ENCODE results near the gene PLA2G5.

The PLA2G5 gene

GRCh38 chr1:20078171-20078651, 8.2 kb downstream of the PLA2G5 start:
- H3K27ac ChIP-seq (ENCODE audit: low read length), result no peak overlapping the region
- no peak overlapping the region for H3K4me3 ChIP-seq (ENCODE audit: low read length in 2 of 2)
- H3K27me3 ChIP-seq (ENCODE audit: control insufficient read depth in 1 of 2, insufficient read depth in 2 of 2, low read length in 2 of 2), result peaks cover 4 to 13% of the 10 kb centered on the region in 2 donors
- no peak overlapping the region for H3K9ac ChIP-seq (ENCODE audit: low read length in 2 of 2)
- no peaks in the 10 kb centered on the region for H3K9me3 ChIP-seq (ENCODE audit: control insufficient read depth in 2 of 2, low read length in 2 of 2)
- peaks cover 7% of the 10 kb centered on the region for H3K4me1 ChIP-seq (ENCODE audit: control insufficient read depth, insufficient read depth, low read length)
- H3K36me3 ChIP-seq (ENCODE audit: control insufficient read depth in 2 of 2, insufficient read depth in 2 of 2, low read length in 2 of 2), result no peaks in the 10 kb centered on the region

GRCh38 chr1:20078711-20079110, 8.7 kb downstream of the PLA2G5 start:
- H3K27me3 ChIP-seq (ENCODE audit: control insufficient read depth in 1 of 2, insufficient read depth in 2 of 2, low read length in 2 of 2), result peaks cover 4 to 13% of the 10 kb centered on the region in 2 donors
- H3K4me3 ChIP-seq (ENCODE audit: low read length in 2 of 2), result no peak overlapping the region
- H3K36me3 ChIP-seq (ENCODE audit: control insufficient read depth in 2 of 2, insufficient read depth in 2 of 2, low read length in 2 of 2), result no peaks in the 10 kb centered on the region
- H3K9ac ChIP-seq (ENCODE audit: low read length in 2 of 2), result no peak overlapping the region
- H3K9me3 ChIP-seq (ENCODE audit: control insufficient read depth in 2 of 2, low read length in 2 of 2), result no peaks in the 10 kb centered on the region
- H3K27ac ChIP-seq (ENCODE audit: low read length), result no peak overlapping the region
- H3K4me1 ChIP-seq (ENCODE audit: control insufficient read depth, insufficient read depth, low read length), result peaks cover 7% of the 10 kb centered on the region

- no peak overlapping the region for H3K9ac ChIP-seq (ENCODE audit: low read length in 2 of 2)
- no peak overlapping the region for H3K27ac ChIP-seq (ENCODE audit: low read length)
- H3K27me3 ChIP-seq (ENCODE audit: control insufficient read depth in 1 of 2, insufficient read depth in 2 of 2, low read length in 2 of 2), result peaks cover 4 to 13% of the 10 kb centered on the region in 2 donors
- H3K9me3 ChIP-seq (ENCODE audit: control insufficient read depth in 2 of 2, low read length in 2 of 2), result no peaks in the 10 kb centered on the region
- H3K4me3 ChIP-seq (ENCODE audit: low read length in 2 of 2), result no peak overlapping the region
- H3K36me3 ChIP-seq (ENCODE audit: control insufficient read depth in 2 of 2, insufficient read depth in 2 of 2, low read length in 2 of 2), result no peaks in the 10 kb centered on the region
- peaks cover 3% of the 10 kb centered on the region for H3K4me1 ChIP-seq (ENCODE audit: control insufficient read depth, insufficient read depth, low read length)
These were observed 9.8 kb downstream of the PLA2G5 start for GRCh38 chr1:20079661-20080305.

GRCh38 chr1:20080441-20081352, 10.7 kb downstream of the PLA2G5 start:
- H3K27me3 ChIP-seq (ENCODE audit: control insufficient read depth in 1 of 2, insufficient read depth in 2 of 2, low read length in 2 of 2), result peaks cover 4 to 13% of the 10 kb centered on the region in 2 donors
- H3K9me3 ChIP-seq (ENCODE audit: control insufficient read depth in 2 of 2, low read length in 2 of 2), result no peaks in the 10 kb centered on the region
- no peak overlapping the region for H3K27ac ChIP-seq (ENCODE audit: low read length)
- H3K4me3 ChIP-seq (ENCODE audit: low read length in 2 of 2), result no peak overlapping the region
- no peaks in the 10 kb centered on the region for H3K36me3 ChIP-seq (ENCODE audit: control insufficient read depth in 2 of 2, insufficient read depth in 2 of 2, low read length in 2 of 2)
- no peaks in the 10 kb centered on the region for H3K4me1 ChIP-seq (ENCODE audit: control insufficient read depth, insufficient read depth, low read length)
- no peak overlapping the region for H3K9ac ChIP-seq (ENCODE audit: low read length in 2 of 2)

GRCh38 chr1:20081353-20081810, 11.4 kb downstream of the PLA2G5 start:
- Histone ChIP-seq H3K27me3 (ENCODE audit: control insufficient read depth in 1 of 2, insufficient read depth in 2 of 2, low read length in 2 of 2) (peaks cover 4 to 13% of the 10 kb centered on the region in 2 donors), H3K27ac (ENCODE audit: low read length) (no peak overlapping the region), H3K36me3 (ENCODE audit: control insufficient read depth in 2 of 2, insufficient read depth in 2 of 2, low read length in 2 of 2) (no peaks in the 10 kb centered on the region), H3K9ac (ENCODE audit: low read length in 2 of 2) (no peak overlapping the region), H3K4me1 (ENCODE audit: control insufficient read depth, insufficient read depth, low read length) (no peaks in the 10 kb centered on the region), H3K4me3 (ENCODE audit: low read length in 2 of 2) (no peak overlapping the region), H3K9me3 (ENCODE audit: control insufficient read depth in 2 of 2, low read length in 2 of 2) (no peaks in the 10 kb centered on the region)

GRCh38 chr1:20082772-20083171, 12.8 kb downstream of the PLA2G5 start:
- Histone ChIP-seq H3K36me3 (ENCODE audit: control insufficient read depth in 2 of 2, insufficient read depth in 2 of 2, low read length in 2 of 2) (no peaks in the 10 kb centered on the region), H3K27ac (ENCODE audit: low read length) (no peak overlapping the region), H3K9me3 (ENCODE audit: control insufficient read depth in 2 of 2, low read length in 2 of 2) (no peaks in the 10 kb centered on the region), H3K27me3 (ENCODE audit: control insufficient read depth in 1 of 2, insufficient read depth in 2 of 2, low read length in 2 of 2) (peaks cover 2 to 4% of the 10 kb centered on the region in 2 donors), H3K4me3 (ENCODE audit: low read length in 2 of 2) (no peak overlapping the region), H3K4me1 (ENCODE audit: control insufficient read depth, insufficient read depth, low read length) (no peaks in the 10 kb centered on the region), H3K9ac (ENCODE audit: low read length in 2 of 2) (no peak overlapping the region)

- Histone ChIP-seq H3K27ac (ENCODE audit: low read length) (no peak overlapping the region), H3K9ac (ENCODE audit: low read length in 2 of 2) (no peak overlapping the region), H3K9me3 (ENCODE audit: control insufficient read depth in 2 of 2, low read length in 2 of 2) (no peaks in the 10 kb centered on the region), H3K4me3 (ENCODE audit: low read length in 2 of 2) (no peak overlapping the region), H3K27me3 (ENCODE audit: control insufficient read depth in 1 of 2, insufficient read depth in 2 of 2, low read length in 2 of 2) (peaks cover 0 to 2% of the 10 kb centered on the region in 2 donors), H3K4me1 (ENCODE audit: control insufficient read depth, insufficient read depth, low read length) (no peaks in the 10 kb centered on the region), H3K36me3 (ENCODE audit: control insufficient read depth in 2 of 2, insufficient read depth in 2 of 2, low read length in 2 of 2) (no peaks in the 10 kb centered on the region)
These were observed 13.4 kb downstream of the PLA2G5 start for GRCh38 chr1:20083178-20083944.

GRCh38 chr1:20086800-20087199, 16.8 kb downstream of the PLA2G5 start:
- Histone ChIP-seq H3K27me3 (ENCODE audit: control insufficient read depth in 1 of 2, insufficient read depth in 2 of 2, low read length in 2 of 2) (peaks cover 0 to 2% of the 10 kb centered on the region in 2 donors), H3K27ac (ENCODE audit: low read length) (no peak overlapping the region), H3K9me3 (ENCODE audit: control insufficient read depth in 2 of 2, low read length in 2 of 2) (no peaks in the 10 kb centered on the region), H3K9ac (ENCODE audit: low read length in 2 of 2) (no peak overlapping the region), H3K4me1 (ENCODE audit: control insufficient read depth, insufficient read depth, low read length) (no peaks in the 10 kb centered on the region), H3K4me3 (ENCODE audit: low read length in 2 of 2) (no peak overlapping the region), H3K36me3 (ENCODE audit: control insufficient read depth in 2 of 2, insufficient read depth in 2 of 2, low read length in 2 of 2) (no peaks in the 10 kb centered on the region)

GRCh38 chr1:20087668-20088067, 17.7 kb downstream of the PLA2G5 start:
- no peak overlapping the region for H3K9ac ChIP-seq (ENCODE audit: low read length in 2 of 2)
- H3K4me1 ChIP-seq (ENCODE audit: control insufficient read depth, insufficient read depth, low read length), result peaks cover 4% of the 10 kb centered on the region
- no peak overlapping the region for H3K27ac ChIP-seq (ENCODE audit: low read length)
- no peaks in the 10 kb centered on the region for H3K27me3 ChIP-seq (ENCODE audit: control insufficient read depth in 1 of 2, insufficient read depth in 2 of 2, low read length in 2 of 2)
- H3K9me3 ChIP-seq (ENCODE audit: control insufficient read depth in 2 of 2, low read length in 2 of 2), result no peaks in the 10 kb centered on the region
- no peak overlapping the region for H3K4me3 ChIP-seq (ENCODE audit: low read length in 2 of 2)
- H3K36me3 ChIP-seq (ENCODE audit: control insufficient read depth in 2 of 2, insufficient read depth in 2 of 2, low read length in 2 of 2), result no peaks in the 10 kb centered on the region

GRCh38 chr1:20089328-20090077, 19.5 kb downstream of the PLA2G5 start:
- Histone ChIP-seq H3K4me3 (ENCODE audit: low read length in 2 of 2) (no peak overlapping the region), H3K4me1 (ENCODE audit: control insufficient read depth, insufficient read depth, low read length) (peaks cover 8% of the 10 kb centered on the region)

More at GRCh38 chr1:20089328-20090077, 19.5 kb downstream of the PLA2G5 start:
- Histone ChIP-seq H3K27me3 (ENCODE audit: control insufficient read depth in 1 of 2, insufficient read depth in 2 of 2, low read length in 2 of 2) (no peaks in the 10 kb centered on the region), H3K36me3 (ENCODE audit: control insufficient read depth in 2 of 2, insufficient read depth in 2 of 2, low read length in 2 of 2) (no peaks in the 10 kb centered on the region), H3K9ac (ENCODE audit: low read length in 2 of 2) (no peak overlapping the region), H3K27ac (ENCODE audit: low read length) (no peak overlapping the region), H3K9me3 (ENCODE audit: control insufficient read depth in 2 of 2, low read length in 2 of 2) (no peaks in the 10 kb centered on the region)

All from stomach smooth muscle (tissue), 2 donors.